NCI-H82 treated with DMSO at 0.1 percent for 48 hours (cell line): ENCODE data around the gene BMERB1.
"Not testable (repeated sequence)": the region's sequence is repeated elsewhere in the genome, so short reads cannot be mapped to it uniquely, and the experiment has no call there.

ENCODE experiments used
- DNase-seq: peaks from one replicate; lab custom pipeline; 2025; ENCODE audit not compliant: unreplicated experiment; lab: John Stamatoyannopoulos, UW

BMERB1 gene

DNA sequence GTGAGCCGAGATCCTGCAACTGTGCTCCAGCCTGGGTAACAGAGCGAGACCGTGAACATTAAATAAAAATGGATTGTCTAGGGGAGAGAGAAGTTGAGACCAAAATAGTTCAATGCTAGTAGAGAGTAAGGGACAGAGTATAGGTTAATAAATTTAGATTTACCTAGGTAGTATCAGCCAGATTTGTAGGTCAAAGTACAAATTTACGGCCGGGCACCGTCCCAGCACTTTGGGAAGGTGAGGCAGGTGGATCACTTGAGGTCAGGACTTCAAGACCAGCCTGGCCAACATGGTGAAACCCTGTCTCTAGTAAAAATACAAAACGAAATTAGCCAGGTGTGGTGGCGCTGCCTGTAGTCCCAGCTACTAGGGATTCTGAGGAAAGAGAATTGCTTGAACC, 12.2 kb upstream of the BMERB1 start:
- DNase-seq = no peak

DNA sequence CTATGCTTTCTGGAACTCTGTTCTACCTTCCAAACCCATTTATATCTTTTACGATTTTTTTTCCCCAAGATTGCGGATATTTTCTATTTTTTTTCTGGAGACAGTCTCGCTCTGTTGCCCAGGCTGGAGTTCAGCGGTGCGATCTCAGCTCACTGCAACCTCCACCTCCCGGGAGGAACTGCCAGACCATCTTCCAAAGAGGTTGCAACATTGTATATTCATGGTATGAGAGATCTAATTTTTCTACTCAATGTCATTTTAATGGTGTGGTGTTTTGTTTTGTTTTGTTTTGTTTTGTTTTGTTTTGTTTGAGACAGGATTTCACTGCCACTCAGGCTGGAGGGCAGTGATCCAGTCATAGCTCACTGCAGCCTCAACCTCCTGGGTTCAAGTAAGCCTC, 8.5 kb upstream of the BMERB1 start:
- DNase-seq = no peak

DNA sequence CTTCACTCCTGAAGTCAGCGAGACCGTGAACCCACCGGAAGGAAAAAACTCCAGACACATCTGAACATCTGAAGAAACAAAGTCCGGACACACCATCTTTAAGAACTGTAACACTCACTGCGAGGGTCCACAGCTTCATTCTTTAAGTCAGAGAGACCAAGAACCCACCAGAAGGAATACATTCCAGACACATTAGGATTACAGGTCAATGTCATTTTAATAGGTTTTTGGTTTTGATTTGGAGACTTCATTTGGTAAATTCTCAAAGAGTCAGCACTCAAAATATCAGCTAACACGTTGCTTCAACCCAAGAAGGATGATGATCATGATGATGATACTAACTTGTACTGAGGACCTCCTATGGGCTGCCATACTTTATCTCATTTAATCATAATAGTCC, 7.6 kb upstream of the BMERB1 start:
- no peak for DNase-seq

DNA sequence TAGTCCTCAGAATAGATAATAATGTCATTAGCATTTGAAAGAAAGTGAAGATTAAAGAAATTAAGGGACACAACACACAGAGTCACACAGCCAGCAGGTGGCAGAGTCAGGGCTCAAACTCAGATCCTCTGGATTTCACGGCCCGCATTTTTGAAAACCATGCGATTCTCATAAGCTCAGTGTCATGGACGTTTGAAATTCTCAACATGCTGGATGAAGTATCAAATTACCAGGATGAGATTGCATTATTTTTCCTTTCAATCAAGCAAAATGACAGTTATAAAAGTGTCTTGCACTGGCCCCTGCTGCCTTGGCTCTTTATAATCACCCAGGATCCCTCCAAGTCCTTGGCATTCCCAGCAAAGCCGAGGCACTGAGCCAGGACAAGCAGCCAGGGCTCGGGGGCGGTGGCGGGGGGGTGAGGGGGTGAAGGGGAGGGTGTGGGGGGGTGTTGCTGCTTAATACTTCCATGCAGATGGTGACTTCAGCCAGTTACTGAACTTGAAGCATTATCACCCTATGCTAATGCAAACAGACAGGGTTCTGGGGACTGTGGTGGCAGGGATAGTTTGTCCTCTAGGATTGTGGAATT, 6.6 kb upstream of the BMERB1 start:
- DNase-seq = peak; percentile 29

DNA sequence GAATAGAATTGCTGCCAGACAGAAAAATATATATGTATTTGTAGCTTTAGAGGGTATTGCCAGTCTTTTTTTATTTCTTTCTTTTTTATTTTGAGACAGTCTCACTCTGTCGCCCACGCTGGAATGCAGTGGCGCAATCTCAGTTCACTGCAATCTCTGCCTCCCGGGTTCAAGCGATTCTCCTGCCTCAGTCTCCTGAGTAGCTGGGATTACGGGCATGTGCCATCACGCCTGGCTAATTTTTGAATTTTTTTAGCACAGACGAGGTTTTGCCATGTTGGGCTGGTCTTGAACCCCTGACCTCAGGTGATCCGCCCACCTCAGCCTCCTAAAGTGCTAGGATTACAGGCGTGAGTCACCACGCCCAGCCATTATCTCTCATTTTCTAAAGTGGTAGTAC, 3.5 kb upstream of the BMERB1 start:
- not testable (repeated sequence) for DNase-seq

DNA sequence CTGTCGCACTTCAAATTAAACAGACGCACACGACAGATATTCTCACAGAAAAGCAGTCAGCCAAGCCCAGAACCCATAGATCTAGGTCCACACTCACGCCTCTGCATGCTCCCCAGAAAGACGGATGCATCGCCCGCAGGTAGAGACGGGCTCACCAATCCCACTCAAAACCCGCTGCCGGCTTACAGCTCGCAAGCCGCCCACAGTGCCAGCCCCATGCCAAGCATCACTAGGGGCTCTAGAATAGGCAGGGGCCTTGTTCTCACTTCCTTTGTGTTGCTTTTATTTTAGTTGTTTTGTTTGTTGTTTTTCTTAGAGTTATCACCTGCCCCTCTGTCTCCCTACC, 336 bp upstream of the BMERB1 start:
- no peak for DNase-seq

DNA sequence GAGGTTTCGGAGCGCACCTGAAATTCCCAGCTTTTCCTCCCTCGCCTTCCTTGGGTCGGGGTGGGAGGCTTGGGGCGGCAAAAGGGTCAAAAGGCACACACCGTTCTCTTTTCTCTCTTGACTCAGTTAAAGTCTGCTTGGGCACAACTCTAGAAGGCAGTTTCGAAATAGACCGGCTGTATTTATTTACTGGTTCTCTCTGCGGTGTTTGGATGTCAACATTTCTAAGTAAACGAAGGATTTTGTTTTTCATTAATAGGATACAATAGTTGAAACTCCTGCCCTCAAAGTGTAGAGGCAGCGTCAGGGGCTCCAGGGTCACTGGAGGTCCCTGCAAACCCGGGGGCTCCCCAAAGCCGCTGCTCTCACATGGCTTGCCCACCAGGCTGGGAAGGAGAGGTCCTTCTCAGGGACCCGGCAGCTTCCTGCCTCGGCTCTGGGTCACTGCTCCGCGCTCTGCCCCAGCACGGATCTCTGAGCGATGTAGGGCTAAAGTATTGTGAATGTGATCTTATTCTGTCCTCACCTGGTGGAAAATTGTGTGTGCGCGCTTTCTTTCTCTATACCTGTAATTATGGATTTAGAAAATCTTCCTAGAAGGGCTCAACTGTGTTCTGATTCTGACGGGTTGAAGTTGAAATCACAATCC, 952 bp downstream of the BMERB1 start:
- no peak for DNase-seq

DNA sequence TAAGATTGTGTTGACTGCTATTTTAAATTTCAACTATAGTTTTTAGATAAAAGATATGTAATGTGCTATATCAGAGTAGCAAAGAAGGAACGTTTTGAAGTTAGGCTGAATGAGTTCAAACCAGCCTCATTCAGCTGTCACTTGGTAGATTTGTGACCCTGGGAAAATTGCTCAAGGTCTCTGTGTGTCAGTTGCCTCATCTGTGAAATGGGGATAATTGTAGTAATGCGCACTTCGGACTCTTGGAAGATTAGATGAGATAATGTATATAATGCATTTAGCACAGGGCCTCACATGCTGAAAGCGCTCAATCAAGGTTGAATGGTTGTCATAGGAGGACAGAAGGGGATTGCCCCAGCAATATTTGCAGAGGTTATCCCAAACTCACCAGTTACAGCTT, 4.7 kb downstream of the BMERB1 start:
- DNase-seq = no peak

DNA sequence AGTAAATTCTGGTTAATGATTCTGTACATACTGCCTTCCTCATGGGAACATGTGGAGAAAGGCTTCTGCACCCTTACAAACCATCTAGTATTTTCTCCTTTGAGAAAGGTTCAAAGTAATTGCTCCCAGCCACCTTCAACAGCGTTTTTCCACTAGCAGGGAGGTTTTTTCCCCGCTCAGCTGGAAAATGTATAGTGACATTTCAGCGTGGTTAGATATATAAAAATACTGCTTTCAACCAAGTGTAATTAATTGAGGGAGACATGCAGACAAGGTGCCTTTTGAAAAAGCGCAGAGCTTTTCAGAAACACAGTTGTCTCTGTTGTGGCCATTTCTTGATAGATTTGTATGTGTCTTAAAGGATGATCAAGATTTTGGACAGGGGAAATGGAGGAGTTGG, 5.1 kb downstream of the BMERB1 start:
- no peak for DNase-seq

DNA sequence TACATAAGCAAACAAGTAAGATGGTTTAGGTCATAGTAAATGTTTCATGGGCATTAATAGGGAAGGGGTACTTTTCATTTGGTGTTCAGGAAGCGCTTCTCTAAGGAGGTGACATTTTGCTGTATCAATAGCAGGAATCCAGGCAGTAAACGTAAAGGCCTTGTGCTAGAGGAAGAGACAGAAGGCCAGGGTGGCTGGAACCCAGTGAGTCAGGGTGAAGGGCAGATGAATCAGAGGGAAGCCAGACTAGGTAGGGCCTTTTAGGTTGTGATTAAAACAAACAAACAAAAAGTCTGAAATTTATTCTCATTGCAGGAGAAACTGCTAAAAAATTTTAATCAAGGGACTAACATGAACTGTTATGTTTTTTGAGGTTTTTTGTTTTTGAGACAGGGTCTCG, 6.5 kb downstream of the BMERB1 start:
- no peak for DNase-seq

DNA sequence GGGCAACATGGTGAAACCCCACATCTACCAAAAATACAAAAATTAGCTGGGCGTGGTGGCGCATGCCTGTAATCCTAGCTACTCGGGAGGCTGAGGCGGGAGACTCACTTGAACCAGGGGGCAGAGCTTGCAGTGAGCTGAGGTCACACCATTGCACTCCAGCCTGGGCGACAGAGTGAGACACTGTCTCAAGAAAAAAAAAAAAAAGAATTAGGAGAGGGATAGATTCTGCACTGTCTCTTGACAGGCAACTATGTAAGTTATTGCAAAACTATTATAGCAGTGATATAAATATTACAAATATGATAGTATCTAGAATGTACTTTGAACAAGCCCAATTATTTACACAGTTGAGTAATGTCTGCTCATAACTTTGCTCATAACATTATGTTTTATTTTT, 7.8 kb downstream of the BMERB1 start:
- DNase-seq = not testable (repeated sequence)

DNA sequence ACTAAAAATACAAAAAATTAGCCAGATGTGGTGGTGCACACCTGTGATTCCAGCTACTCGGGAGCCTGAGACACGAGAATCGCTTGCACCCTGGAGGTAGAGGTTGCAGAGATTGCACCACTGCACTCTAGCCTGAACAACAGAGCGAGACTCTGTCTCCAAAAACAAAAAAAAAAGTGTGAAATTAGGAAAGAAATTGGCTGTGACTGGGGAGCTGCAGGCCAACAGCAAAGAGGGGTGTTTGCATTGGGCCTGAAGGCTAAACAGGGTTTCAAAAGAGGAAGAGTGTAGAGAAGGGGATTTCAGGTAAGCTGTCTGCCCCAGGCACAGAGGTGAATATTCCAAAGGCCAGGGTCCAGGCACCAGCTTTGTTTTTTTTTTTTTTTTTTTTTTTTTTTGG, 9.4 kb downstream of the BMERB1 start:
- no peak for DNase-seq

DNA sequence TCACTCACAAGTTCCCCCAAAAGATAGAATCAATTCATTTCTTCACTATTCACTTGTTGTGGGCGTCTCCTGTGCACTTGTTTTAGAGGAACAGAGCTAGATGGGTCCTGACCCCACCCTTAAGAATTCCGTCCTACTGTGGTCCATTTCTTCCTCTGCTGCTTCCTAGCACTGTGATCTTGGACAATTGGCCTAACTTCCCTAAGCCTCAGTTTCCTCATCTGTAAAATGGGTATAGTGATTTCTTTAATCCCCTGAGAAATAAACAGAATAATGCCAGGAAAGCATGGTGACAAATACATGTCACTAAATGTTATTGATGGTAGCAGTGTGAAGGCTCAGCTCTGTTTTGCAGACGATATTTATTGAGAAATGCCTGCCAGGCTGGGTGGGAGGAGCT, 9.9 kb downstream of the BMERB1 start:
- DNase-seq = no peak

DNA sequence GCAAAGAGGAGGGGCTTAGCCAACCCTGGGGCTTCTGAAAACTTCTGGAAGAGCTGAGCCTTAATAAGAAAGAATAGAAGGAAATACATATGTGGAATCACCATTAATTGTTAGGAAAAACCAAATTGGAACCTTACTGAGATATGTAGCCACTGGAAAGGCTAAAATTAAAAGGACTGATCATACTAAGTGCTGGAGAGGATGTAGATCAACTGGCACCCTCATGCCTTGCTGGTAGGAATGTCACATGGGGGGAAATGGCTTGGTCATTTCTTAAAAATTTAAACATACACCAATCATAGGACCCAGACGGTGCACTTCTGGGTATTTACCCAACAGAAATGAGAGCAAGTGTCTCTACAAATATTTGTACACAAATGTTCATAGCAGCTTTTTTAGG, 11.1 kb downstream of the BMERB1 start:
- no peak for DNase-seq

DNA sequence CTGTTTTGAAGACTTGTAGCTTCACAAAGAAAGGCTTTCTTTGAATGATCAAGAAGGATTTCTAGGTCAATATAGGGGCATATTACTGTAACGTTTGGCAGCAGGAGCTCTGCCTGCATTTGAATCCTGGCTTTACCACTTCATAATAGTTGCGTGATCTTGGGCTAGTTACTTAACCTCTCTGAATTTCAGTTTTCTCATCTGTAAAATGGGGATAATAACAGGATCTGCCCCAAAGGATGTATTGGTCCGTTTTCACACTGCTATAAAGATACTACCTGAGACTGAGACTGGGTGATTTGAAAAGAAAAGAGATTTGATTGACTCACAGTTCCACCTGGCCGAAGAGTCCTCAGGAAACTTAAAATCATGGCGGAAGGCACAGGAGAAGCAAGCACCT, 12.5 kb downstream of the BMERB1 start:
- DNase-seq = no peak

DNA sequence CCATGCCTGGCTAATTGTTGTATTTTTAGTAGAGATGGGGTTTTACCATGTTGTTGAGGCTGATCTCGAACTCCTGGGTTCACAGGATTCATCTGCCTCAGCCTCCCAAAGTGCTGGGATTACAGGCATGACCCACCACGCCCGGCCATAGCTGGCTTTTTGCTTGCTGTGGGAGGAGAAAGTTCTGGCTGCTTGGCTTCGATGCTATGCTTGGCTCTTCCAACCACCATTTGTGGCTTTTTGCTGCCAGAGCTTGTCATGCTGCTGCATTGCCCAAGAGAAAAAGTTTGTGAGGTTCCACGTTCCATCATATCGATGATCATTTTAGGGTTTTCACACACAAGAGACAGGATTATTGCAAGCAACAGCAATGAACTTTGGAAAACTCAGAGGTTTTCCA, 16.2 kb downstream of the BMERB1 start:
- DNase-seq = no peak

DNA sequence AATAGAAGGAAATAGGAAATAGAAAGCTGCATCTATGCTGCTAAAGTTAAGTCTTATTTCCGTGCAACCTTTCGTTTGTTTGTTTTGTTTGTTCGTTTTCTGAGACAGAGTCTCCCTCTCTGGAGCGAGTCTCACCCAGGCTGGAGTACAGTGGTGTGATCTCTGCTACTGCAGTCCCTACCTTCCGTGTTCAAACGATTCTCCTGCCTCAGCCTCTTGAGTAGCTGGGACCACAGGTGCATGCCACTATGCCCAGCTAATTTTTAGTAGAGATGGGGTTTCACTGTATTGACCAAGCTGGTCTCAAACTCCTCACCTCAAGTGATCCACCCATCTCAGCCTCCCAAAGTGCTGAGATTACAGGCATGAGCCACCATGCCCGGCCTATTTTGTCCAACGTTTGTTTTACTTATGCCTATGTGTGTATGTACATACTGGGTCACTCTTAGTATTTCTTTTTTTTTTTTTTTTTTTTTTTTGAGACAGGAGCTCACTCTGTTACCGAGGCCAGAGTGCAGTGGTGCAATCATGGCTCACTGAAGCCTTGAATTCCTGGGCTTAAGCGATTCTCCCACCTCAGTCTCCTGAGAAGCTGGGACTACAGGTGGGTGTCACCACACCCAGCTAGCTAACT, 16.8 kb downstream of the BMERB1 start:
- no peak for DNase-seq

DNA sequence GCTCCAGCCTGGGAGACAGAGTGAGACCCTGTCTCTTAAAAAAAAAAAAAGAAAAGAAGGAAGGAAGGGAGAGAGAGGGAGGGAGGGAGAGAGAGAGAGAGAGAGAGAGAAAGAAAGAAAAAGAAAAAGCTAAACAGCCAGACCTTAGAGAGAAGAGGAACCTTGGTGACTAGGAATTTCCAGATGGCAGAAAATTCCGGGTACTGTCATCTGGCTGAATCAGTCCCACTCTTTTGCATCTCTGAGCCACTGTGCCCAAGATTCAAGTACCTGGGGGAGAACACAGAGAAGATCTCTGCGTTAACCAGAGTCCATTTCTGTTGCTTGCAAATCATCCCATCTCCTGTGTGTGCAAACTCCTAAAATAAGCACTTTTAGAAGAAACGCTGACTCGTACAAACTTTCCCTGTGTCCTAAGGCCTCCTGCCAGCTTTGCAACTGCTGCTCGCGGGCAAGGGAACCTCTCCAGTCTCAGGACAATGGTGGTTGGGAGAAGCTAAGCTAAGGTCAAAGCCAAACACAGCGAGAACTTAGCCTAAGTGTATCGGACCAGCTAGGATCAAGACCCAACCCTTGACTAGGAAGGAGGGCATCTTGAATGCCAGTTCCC, 18.0 kb downstream of the BMERB1 start:
- no peak for DNase-seq

DNA sequence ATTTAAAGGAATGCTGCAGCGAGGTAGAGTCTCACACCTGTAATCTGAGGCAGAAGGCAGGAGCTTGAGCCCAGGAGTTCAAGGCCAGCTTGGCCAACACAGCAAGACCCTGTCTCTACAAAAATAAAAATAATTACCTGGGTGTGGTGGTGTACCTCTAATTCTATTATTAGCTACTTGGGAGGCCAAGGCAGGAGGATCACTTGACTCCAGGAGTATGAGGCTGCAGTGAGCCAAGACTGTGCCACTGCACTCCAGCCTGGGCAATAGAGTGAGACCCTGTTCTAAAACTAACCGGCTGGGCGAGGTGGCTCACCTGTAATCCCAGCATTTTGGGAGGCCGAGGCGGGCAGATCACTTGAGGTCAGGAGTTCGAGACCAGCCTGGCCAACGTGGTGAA, 18.9 kb downstream of the BMERB1 start:
- DNase-seq = not testable (repeated sequence)

DNA sequence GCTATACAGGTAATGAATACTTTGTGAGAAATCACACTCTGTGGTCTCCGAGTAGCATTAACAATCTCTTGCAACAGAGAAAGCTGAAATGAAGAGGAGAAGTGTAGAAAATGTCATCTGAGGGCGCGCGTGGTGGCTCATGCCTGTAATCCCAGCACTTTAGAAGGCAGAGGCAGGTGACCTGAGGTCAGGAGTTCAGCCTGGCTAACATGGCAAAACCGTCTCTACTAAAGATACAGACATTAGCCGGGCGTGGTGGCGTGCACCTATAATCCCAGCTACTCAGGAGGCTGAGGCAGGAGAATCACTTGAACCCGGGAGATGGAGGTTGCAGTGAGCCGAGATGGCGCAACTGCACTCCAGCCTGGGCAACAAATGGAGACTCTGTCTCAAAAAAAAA, 20.5 kb downstream of the BMERB1 start:
- not testable (repeated sequence) for DNase-seq

DNA sequence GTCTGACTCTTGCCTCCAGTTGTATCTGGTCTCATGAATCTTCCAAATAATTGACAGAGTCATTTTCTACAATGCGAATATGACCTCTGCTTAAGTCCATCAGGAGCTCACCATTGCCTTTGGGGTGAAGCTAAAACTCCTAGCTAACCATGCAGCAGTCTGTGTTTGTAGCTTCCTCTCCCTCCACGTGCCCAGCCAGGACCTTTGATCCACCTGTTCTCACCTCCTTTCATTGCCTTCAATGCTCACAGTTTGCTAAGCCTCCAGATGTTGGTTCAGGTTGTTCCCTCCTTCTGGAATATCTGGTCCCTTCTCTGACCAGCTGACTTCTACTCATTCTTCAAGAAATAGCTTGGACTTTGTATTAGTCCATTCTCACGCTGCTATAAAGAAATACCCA, 23.0 kb downstream of the BMERB1 start:
- no peak for DNase-seq

DNA sequence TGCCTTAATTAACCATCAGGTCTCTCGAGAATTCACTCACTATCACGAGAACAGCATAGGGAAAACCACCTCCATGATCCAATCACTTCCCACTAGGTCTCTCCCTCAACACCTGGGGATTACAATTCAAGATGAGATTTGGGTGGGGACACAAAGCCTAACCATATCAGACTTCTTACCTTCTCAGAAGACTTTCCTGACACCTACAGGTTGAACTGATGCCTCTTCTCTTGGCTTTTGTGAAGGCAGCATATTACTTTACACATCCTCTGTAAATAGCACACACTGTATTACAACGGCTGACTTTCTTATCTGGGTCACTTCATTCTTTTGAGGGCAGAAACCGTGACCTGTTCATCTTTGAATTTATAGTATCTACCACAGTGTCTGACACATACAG, 23.6 kb downstream of the BMERB1 start:
- DNase-seq = no peak

DNA sequence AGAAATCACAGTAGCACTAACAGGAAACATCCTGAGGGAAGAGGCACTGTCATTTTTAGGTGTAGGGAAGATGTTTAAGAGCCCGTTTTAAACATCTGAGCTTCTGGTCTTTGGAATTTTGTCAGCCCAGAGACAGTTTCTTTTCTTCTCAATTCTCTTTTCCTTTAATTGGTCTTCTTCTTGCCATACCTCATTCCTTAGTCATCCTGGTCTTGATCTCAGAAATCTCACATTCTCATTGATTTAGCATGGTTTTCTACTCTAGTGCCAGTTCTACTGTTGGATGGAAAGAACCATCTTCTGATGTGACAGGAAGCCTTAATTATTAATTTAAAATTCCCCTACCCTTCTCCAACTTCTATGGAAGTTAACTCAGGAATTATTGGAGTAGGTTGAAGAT, 25.4 kb downstream of the BMERB1 start:
- no peak for DNase-seq
